MCF 10A (cell line): Measurements from ENCODE around the gene CYREN. TPM values are rescaled to one million over a fixed set of nuclear protein-coding genes. Genes with fewer than 3 reads are reported as not detected.

Experiments
- BruUV-seq: library from RNA; stranded (reverse); fragments of 400-500 nt; replicated peaks from 2 replicates; lab custom pipeline; 2021; lab: Mats Ljungman, UMichigan
- CTCF ChIA-PET: fragments of 300-600 bp; sonication (Branson Sonifier 250); formaldehyde crosslinking; extraction: SDS; loops from one replicate; lab custom pipeline; 2021; ENCODE audit warnings: antibody characterized with exemption, inconsistent platforms; lab: Yijun Ruan, JAX
- POLR2A ChIA-PET: fragments of 300-600, 350-650 bp; sonication (Branson Sonifier 250); formaldehyde crosslinking; extraction: SDS; loops from one replicate; lab custom pipeline; 2020; ENCODE audit warnings: antibody characterized with exemption, inconsistent platforms; lab: Yijun Ruan, JAX
- DNase-seq: peaks from one replicate; pipeline ENCODE4 v3.0.0-alpha.2; 2018; ENCODE audit not compliant: unreplicated experiment
- H3K27ac Mint-ChIP-seq: one replicate; pipeline ENCODE4 v1.8.0; 2022; ENCODE audit warnings: mild to moderate bottlenecking, low read depth, mixed read lengths; ENCODE audit not compliant: unreplicated experiment
- H3K27me3 Mint-ChIP-seq: one replicate; pipeline ENCODE4 v1.8.0; 2022; ENCODE audit warnings: mixed read lengths; ENCODE audit not compliant: insufficient read depth, unreplicated experiment
- H3K36me3 Mint-ChIP-seq: one replicate; pipeline ENCODE4 v1.8.0; 2022; ENCODE audit warnings: mild to moderate bottlenecking, moderate library complexity, mixed read lengths; ENCODE audit not compliant: insufficient read depth, unreplicated experiment
- H3K4me1 Mint-ChIP-seq: one replicate; pipeline ENCODE4 v1.8.0; 2022; ENCODE audit warnings: mixed read lengths; ENCODE audit not compliant: insufficient read depth, unreplicated experiment
- H3K4me3 Mint-ChIP-seq: one replicate; pipeline ENCODE4 v1.8.0; 2022; ENCODE audit warnings: mild to moderate bottlenecking, moderate library complexity, mixed read lengths; ENCODE audit not compliant: unreplicated experiment
- H3K9me3 Mint-ChIP-seq: one replicate; pipeline ENCODE4 v1.8.0; 2022; ENCODE audit warnings: mixed read lengths; ENCODE audit not compliant: unreplicated experiment
- intact Hi-C: fragments of 100-400 bp; cut with micrococcal nuclease; formaldehyde crosslinking; loops from 2 replicates; pipeline ENCODE4 v1.14.1; 2022
- total RNA-seq: library from RNA; stranded (reverse); gene quantifications from 2 replicates; pipeline ENCODE4 v1.2.3, GENCODE V29; 2022
- TF ChIP-seq, protein P1 (sequence below): fragments of 200-600 bp; IDR thresholded peaks from one replicate; pipeline ENCODE4 v1.8.0; 2022; ENCODE audit warnings: antibody characterized with exemption, mild to moderate bottlenecking; ENCODE audit not compliant: unreplicated experiment

Gene CYREN
- total RNA-seq, 1 experiment from 2014 or later: 66.0 TPM

- Mint-ChIP-seq H3K36me3 (peaks cover 50% of the 10 kb centered on the region), H3K27ac (no peak overlapping the region), H3K27me3 (no peaks in the 10 kb centered on the region), H3K4me3 (no peak overlapping the region), H3K4me1 (peaks cover 27% of the 10 kb centered on the region), H3K9me3 (peaks cover 6% of the 10 kb centered on the region)
- ChIA-PET CTCF (interaction anchor here (0.6 to 2.3 kb wide), 3 partner anchors 8 to 641 kb away, joined by 3 to 8 read pairs (median 3); no protein-coding TSS in a partner anchor), POLR2A (interaction anchor here (1.0 to 2.3 kb wide), 5 partner anchors 8 to 31 kb away, joined by 3 to 8 read pairs (median 5); partner anchors contain the start of genes CYREN and WDR91)
- no peak for DNase-seq
- no TSS peak for BruUV-seq
- TF ChIP-seq, protein P1, sequence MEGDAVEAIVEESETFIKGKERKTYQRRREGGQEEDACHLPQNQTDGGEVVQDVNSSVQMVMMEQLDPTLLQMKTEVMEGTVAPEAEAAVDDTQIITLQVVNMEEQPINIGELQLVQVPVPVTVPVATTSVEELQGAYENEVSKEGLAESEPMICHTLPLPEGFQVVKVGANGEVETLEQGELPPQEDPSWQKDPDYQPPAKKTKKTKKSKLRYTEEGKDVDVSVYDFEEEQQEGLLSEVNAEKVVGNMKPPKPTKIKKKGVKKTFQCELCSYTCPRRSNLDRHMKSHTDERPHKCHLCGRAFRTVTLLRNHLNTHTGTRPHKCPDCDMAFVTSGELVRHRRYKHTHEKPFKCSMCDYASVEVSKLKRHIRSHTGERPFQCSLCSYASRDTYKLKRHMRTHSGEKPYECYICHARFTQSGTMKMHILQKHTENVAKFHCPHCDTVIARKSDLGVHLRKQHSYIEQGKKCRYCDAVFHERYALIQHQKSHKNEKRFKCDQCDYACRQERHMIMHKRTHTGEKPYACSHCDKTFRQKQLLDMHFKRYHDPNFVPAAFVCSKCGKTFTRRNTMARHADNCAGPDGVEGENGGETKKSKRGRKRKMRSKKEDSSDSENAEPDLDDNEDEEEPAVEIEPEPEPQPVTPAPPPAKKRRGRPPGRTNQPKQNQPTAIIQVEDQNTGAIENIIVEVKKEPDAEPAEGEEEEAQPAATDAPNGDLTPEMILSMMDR: no peak
- intact Hi-C loops: loop anchor here (10.0 kb wide), 1 partner anchor 535 kb away; the partner anchor contains the start of gene BPGM
These were observed 8.9 kb upstream of the CYREN start for GRCh38 chr7:135179321-135179925.

DNA sequence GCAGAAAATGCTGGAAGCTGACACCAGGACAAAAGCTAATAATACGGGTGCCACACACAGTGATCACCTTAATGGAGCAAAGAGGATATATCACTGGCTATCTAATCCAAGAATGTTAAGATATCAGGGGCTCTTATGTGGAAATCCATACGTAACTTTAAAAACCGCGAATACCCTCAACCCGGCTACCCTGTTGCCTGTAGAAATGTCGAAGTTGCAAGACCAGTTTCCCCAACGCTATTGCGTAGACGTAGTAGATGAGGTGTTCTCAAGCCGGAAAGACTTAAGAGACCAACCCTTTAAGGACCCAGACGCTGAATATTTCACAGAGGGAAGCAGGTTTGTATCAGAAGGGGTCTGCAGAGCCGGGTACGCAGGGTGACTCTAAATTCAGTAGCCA is 7.9 kb upstream of the CYREN start:
- no TSS peak for BruUV-seq
- peaks cover 52% of the 10 kb centered on the region for H3K36me3 Mint-ChIP-seq
- H3K27ac Mint-ChIP-seq: no peak overlapping the region
- peaks cover 6% of the 10 kb centered on the region for H3K9me3 Mint-ChIP-seq
- DNase-seq: no peak
- no peaks in the 10 kb centered on the region for H3K27me3 Mint-ChIP-seq
- ChIA-PET CTCF (interaction anchor here (1.2 to 2.3 kb wide), 3 partner anchors 7 to 96 kb away, joined by 3 to 8 read pairs (median 4); no protein-coding TSS in a partner anchor), POLR2A (interaction anchor here (1.0 to 3.8 kb wide), 3 partner anchors 9 to 32 kb away, joined by 4 to 53 read pairs (median 7); partner anchors contain the start of gene WDR91)
- no peak overlapping the region for H3K4me3 Mint-ChIP-seq
- TF ChIP-seq, protein P1: no peak
- H3K4me1 Mint-ChIP-seq: peaks cover 27% of the 10 kb centered on the region
- intact Hi-C loops: loop anchor here (10.0 kb wide), 1 partner anchor 534 kb away; the partner anchor contains the start of gene BPGM

DNA sequence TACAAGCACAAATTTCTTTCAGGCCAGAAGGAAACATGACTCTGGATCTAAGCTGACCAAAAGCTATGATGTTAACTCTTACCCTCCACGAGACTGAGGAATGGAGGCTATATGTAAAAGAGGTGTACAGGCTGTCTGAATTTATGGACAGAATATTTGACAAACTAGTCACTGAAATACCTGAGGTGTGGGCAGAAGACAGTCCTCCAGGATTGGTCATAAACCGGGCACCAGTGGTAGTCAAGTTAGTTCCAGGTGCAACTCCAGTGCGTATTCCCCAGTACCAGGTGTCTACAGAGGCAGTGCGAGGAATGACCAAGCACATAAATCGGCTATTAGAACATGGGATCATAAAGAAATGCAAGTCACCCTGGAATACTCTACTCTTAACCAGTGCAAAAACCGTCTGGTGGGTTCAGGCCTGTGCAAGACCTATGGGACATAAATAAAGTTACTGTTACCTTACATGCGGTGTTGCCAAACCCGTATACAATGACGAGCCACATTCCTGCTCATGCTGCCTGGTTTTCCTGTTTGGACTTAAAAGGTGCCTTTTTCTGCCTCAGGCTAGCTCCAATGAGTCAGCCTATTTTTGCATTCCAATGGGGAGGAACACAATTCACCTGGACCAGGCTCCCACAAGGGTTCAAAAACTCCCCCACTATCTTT is 6.7 kb upstream of the CYREN start:
- peak overlapping the region; percentile 91 for H3K27ac Mint-ChIP-seq
- peaks cover 40% of the 10 kb centered on the region for H3K36me3 Mint-ChIP-seq
- POLR2A ChIA-PET: interaction anchor here (0.6 to 3.8 kb wide), 11 partner anchors 10 to 531 kb away, joined by 3 to 53 read pairs (median 3); partner anchors contain the start of genes AGBL3 and WDR91
- intact Hi-C loops: loop anchor here (10.0 kb wide), 1 partner anchor 532 kb away; the partner anchor contains the start of gene BPGM
- no peaks in the 10 kb centered on the region for H3K27me3 Mint-ChIP-seq
- peak; percentile 95 for DNase-seq
- CTCF ChIA-PET: interaction anchor here (0.7 to 1.7 kb wide), 2 partner anchors 18 to 158 kb away, joined by 3 to 4 read pairs; no protein-coding TSS in a partner anchor
- H3K4me1 Mint-ChIP-seq: peaks cover 36% of the 10 kb centered on the region
- H3K9me3 Mint-ChIP-seq: no peaks in the 10 kb centered on the region
- no TSS peak for BruUV-seq
- TF ChIP-seq, protein P1: no peak
- H3K4me3 Mint-ChIP-seq: peak overlapping the region; percentile 16
